SIG-M5 (cell line): Measurements from ENCODE around the gene HOXA11.

Experiments used
- DNase-seq: peaks from one replicate; lab custom pipeline; 2025; lab: John Stamatoyannopoulos, UW

Gene HOXA11

GRCh38 chr7:27192546-27193334, 7.7 kb upstream of the HOXA11 start:
- DNase-seq = no peak

- no peak for DNase-seq
Observed at GRCh38 chr7:27191833-27192545, 7.0 kb upstream of the HOXA11 start.

- DNase-seq = no peak
Observed at GRCh38 chr7:27191161-27191731, 6.2 kb upstream of the HOXA11 start.

- no peak for DNase-seq
Observed at GRCh38 chr7:27189997-27190748, 5.1 kb upstream of the HOXA11 start.

GRCh38 chr7:27189295-27189996, 4.4 kb upstream of the HOXA11 start:
- DNase-seq = no peak

- no peak for DNase-seq
Observed at GRCh38 chr7:27188386-27189294, 3.6 kb upstream of the HOXA11 start.

- DNase-seq = no peak
Observed at GRCh38 chr7:27187475-27188385, 2.7 kb upstream of the HOXA11 start.

GRCh38 chr7:27186668-27187474, 1.8 kb upstream of the HOXA11 start:
- no peak for DNase-seq

- DNase-seq = no peak
Observed at GRCh38 chr7:27185854-27186667, 1.0 kb upstream of the HOXA11 start.

- no peak for DNase-seq
Observed at GRCh38 chr7:27184337-27185012, 557 bp downstream of the HOXA11 start.

GRCh38 chr7:27183682-27184336, 1.2 kb downstream of the HOXA11 start:
- no peak for DNase-seq

- DNase-seq = no peak
Observed at GRCh38 chr7:27182861-27183681, 2.0 kb downstream of the HOXA11 start.

GRCh38 chr7:27182285-27182841, 2.7 kb downstream of the HOXA11 start:
- DNase-seq = no peak

GRCh38 chr7:27181795-27182275, 3.2 kb downstream of the HOXA11 start:
- DNase-seq = no peak
